Tibial artery (tissue), 4 donors: Measurements from ENCODE around the gene THADA.

Experiments used
- DNase-seq, 2 donors: peaks; one replicate each; pipeline ENCODE4 v3.0.0-alpha.2; 2019
- H3K27ac ChIP-seq, 2 donors: fragments of 200-600 bp; sonication (generic) in 1 of 2; 1 replicate in 1 of 2; 2 replicates in 1 of 2; pipeline ENCODE4 v1.5.1; 2018 to 2019; ENCODE audit warnings: mild to moderate bottlenecking in 1 of 2
- H3K27me3 ChIP-seq, 2 donors: fragments of 200-600 bp; sonication (generic) in 1 of 2; one replicate each; pipeline versions ENCODE4 v1.5.1 to v1.6.0; 2016 to 2019
- H3K36me3 ChIP-seq, 3 donors: fragments of 200-600 bp; sonication (generic) in 2 of 3; one replicate each; pipeline ENCODE4 v1.5.1; 2016 to 2019; ENCODE audit warnings: mild to moderate bottlenecking in 2 of 3
- H3K4me1 ChIP-seq, 4 donors: fragments of 200-600 bp; sonication (generic) in 2 of 4; 1 replicate in 3 of 4; 2 replicates in 1 of 4; pipeline ENCODE4 v1.5.1; 2016 to 2019
- H3K4me3 ChIP-seq, 2 donors: fragments of 200-600 bp; sonication (generic) in 1 of 2; 1 replicate in 1 of 2; 2 replicates in 1 of 2; pipeline ENCODE4 v1.5.1; 2018 to 2019; ENCODE audit warnings: mild to moderate bottlenecking in 2 of 2
- H3K9me3 ChIP-seq, 3 donors: fragments of 200-600 bp; sonication (generic) in 1 of 3; one replicate each; pipeline ENCODE4 v1.5.1; 2016 to 2019
- intact Hi-C: fragments of 100-400 bp; cut with DNase I; formaldehyde crosslinking; loops from one replicate; pipeline ENCODE4 v1.15.0; 2023; ENCODE audit warnings: low total_unique reads
- TF ChIP-seq, protein P1 (sequence below), 2 experiments: fragments of 200-600 bp in 1 of 2; fragments of 450-650 bp in 1 of 2; IDR thresholded peaks; one replicate each; pipeline ENCODE4 v1.5.1; 2017 to 2019; ENCODE audit warnings: antibody characterized with exemption in 2 of 2, mild to moderate bottlenecking in 1 of 2, moderate library complexity in 1 of 2

Gene THADA

DNA sequence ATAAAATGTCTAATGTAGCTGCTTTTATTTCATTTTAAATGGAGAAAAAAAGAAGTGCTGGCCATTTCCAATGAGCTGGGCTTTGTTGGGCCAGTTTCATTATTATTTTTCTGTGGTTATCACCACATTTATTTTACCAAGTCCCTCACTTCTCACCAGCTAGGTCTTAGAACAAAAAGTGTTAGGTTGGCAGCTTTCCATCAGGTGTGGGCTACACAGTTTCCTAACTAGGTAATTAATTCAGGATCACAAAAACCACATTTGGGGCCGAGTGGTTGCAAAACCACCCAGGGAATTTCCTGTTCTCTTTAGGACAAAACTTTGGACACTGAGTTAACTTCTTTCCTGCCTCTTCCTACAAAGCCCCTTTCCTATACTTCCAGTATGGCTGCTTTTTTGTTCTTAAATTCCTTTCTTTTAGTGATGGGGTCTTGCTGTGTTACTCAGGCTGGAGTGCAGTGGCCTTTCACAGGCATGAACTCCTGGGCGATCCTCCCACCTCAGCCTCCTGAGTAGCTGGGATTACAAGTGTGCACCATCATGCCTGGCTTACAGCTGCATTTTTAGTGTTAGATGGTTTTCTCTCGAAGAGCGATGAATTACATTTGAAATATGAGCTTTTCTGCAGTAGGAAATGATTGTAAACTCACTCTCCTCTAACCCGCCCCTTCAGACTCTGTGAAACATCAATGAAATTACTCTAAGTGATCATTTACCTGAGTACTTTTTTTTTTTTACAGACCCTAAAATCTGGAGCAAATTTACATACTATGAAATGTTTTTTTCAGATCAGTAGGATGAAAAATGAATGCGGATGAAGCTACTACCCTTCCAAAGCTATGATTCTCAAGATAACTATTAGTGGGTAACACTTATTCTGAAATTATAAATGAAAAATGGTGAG is 366.8 kb downstream of the THADA start:
- intact Hi-C loops = loop anchor here (5.0 to 10.0 kb wide), 4 partner anchors 154 to 308 kb away; no protein-coding TSS in a partner anchor
- H3K4me3 ChIP-seq = no peak overlapping the region
- H3K36me3 ChIP-seq = peaks cover 16 to 50% (median 31%) of the 10 kb centered on the region in 3 donors
- H3K27ac ChIP-seq = peak overlapping the region; percentile 96 to 99
- no peaks in the 10 kb centered on the region for H3K27me3 ChIP-seq
- DNase-seq = no peak
- no peaks in the 10 kb centered on the region for H3K9me3 ChIP-seq
- TF ChIP-seq, protein P1, sequence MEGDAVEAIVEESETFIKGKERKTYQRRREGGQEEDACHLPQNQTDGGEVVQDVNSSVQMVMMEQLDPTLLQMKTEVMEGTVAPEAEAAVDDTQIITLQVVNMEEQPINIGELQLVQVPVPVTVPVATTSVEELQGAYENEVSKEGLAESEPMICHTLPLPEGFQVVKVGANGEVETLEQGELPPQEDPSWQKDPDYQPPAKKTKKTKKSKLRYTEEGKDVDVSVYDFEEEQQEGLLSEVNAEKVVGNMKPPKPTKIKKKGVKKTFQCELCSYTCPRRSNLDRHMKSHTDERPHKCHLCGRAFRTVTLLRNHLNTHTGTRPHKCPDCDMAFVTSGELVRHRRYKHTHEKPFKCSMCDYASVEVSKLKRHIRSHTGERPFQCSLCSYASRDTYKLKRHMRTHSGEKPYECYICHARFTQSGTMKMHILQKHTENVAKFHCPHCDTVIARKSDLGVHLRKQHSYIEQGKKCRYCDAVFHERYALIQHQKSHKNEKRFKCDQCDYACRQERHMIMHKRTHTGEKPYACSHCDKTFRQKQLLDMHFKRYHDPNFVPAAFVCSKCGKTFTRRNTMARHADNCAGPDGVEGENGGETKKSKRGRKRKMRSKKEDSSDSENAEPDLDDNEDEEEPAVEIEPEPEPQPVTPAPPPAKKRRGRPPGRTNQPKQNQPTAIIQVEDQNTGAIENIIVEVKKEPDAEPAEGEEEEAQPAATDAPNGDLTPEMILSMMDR (IDR thresholded peaks at IDR 0.05) = no peak
- H3K4me1 ChIP-seq = peaks cover 0 to 22% (median 17%) of the 10 kb centered on the region in 4 donors

DNA sequence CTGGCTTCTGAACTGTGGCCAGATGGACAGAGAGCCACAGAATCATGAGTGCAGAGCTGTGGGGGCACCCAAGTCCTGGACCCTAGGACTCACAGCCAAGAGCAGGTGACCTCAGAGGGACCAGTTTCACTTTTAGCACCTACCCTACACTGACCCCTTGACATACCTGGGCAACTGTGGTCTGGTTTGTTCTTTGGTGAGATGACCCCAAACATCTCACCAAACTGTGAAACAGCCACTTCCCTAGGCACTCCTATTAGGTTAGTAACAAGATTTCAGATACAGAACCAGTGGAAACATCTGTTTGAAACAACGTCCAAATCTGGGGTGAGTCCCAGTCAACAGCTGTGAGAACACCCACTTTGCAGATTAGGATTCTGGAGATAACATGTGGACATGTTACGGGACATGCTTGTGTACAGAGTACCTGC is 367.5 kb downstream of the THADA start:
- peaks cover 0 to 22% (median 18%) of the 10 kb centered on the region in 4 donors for H3K4me1 ChIP-seq
- TF ChIP-seq, protein P1 (IDR thresholded peaks at IDR 0.05) = no peak
- H3K4me3 ChIP-seq = peak overlapping the region; percentile 87 to 89
- peaks cover 23 to 56% (median 38%) of the 10 kb centered on the region in 3 donors for H3K36me3 ChIP-seq
- H3K27me3 ChIP-seq = no peaks in the 10 kb centered on the region
- no peak for DNase-seq
- H3K9me3 ChIP-seq = no peaks in the 10 kb centered on the region
- intact Hi-C loops = loop anchor here (5.0 to 10.0 kb wide), 4 partner anchors 154 to 309 kb away; no protein-coding TSS in a partner anchor
- peak overlapping the region; percentile 96 to 99 for H3K27ac ChIP-seq

DNA sequence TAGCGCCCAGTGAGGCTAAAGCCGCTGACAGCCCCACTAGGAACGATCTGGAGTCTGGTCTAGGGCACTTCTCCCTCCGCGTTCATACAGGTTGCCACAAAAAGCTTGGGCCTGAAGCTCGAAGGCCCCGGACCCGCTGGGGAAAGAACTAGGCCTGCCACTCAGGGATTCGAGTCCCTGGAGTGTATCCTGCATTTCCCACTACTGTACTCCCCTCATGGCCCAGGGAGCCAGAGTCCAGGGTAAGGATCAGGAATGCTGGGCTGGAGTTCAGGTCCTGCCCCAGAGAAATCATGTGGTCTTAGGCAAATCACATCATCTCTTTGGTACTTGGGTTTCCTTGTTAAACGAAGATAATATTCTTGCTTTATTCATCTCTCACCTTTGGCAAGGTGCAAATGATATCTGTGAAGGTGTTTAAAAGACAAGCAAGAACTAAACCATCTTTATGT is 368.0 kb downstream of the THADA start:
- Histone ChIP-seq H3K4me3 (peak overlapping the region; percentile 87 to 89), H3K4me1 (peaks cover 0 to 25% (median 19%) of the 10 kb centered on the region in 4 donors), H3K27me3 (no peaks in the 10 kb centered on the region), H3K27ac (peak overlapping the region; percentile 96 to 99), H3K36me3 (peaks cover 28 to 61% (median 43%) of the 10 kb centered on the region in 3 donors), H3K9me3 (no peaks in the 10 kb centered on the region)
- TF ChIP-seq, protein P1 (IDR thresholded peaks at IDR 0.05) = no peak
- DNase-seq = no peak
- intact Hi-C loops = loop anchor here (2.0 to 10.0 kb wide), 5 partner anchors 153 to 309 kb away; no protein-coding TSS in a partner anchor

DNA sequence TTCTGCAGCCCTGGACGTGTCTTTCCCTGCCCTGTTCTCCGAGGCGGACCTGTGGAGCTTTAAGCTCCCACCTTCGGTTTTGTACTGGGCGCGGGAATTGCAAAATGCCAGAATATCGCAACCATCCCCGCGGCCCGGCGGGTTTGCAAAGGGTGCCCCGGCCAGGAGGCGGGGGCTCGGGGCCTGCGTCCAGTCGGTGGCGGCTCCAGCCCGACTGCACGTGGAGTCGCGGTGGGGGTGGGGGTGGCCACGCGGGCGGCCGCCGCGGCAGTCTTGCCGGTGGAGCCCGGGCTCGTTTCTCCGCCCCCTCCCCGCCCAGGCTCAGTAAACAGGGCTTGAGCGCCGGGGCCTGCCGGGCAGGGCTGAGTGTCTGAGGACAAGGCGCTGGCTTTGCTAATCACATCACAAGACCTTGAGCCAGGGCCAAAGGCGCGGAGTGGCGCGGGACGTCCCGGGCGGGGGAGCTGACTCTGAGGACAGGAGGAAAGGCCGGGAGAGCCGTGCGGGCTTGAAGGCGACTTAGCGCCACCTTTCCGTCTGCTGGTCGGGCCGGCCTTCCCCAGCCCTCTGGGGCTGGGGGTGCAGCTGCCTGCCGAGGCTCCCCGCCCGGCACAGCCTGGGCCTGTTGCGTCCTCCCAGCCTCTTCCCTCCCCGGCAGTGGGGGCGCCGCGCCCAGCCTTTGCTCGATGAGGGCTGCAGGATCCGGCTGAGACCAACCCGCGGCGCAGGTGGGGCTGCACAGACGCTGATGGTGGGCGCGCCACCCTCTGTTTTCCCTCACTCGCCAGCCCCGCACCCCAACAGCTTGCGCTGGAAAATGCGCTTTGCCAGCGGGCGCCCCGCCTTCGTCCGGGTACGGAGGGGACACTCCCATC is 368.6 kb downstream of the THADA start:
- peak overlapping the region; percentile 96 to 99 for H3K27ac ChIP-seq
- H3K36me3 ChIP-seq = peaks cover 32 to 57% (median 50%) of the 10 kb centered on the region in 3 donors
- H3K27me3 ChIP-seq = no peaks in the 10 kb centered on the region
- peaks cover 0 to 32% (median 20%) of the 10 kb centered on the region in 4 donors for H3K4me1 ChIP-seq
- H3K9me3 ChIP-seq = no peaks in the 10 kb centered on the region
- intact Hi-C loops = loop anchor here (2.0 to 10.0 kb wide), 5 partner anchors 152 to 310 kb away; no protein-coding TSS in a partner anchor
- TF ChIP-seq, protein P1 (IDR thresholded peaks at IDR 0.05) = peak; percentile 30 to 40
- peak; percentile 97 to 99 for DNase-seq
- H3K4me3 ChIP-seq = peak overlapping the region; percentile 87 to 89

DNA sequence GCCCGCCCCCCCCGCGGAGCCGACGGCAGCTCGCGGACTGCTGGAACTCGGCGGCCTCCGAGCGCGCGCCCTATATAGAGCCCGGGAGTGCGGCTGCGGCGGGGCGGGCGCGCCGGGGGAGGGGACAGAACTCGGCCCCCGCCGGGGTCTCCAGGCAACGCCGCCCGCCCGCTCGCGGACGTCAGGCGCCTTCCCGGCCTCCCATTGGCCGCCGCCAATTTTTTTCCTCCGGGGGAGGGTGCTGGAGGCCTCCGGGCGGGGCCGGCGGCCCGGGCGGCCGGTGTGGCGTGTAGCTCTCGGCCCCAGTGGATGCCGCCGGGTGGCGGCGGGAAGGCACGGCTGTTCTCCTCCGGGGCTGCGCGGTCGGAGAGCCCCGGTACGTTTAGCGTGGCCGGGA is 369.3 kb downstream of the THADA start, which contains the start of gene ZFP36L2:
Gene ZFP36L2 (minus strand): TSS at position 49 of the 397 bp plus-strand sequence. CDS start 291 bp downstream, outside the sequence.
- Histone ChIP-seq H3K4me3 (peak within 1 kb of the TSS; percentile 87 to 89), H3K27ac (peak within 1 kb of the TSS; percentile 96 to 99), H3K9me3 (no peaks in the 10 kb centered on the region), H3K4me1 (peaks cover 0 to 38% (median 23%) of the 10 kb centered on the region in 4 donors), H3K36me3 (peaks cover 32 to 54% (median 49%) of the 10 kb centered on the region in 3 donors), H3K27me3 (no peaks in the 10 kb centered on the region)
- intact Hi-C loops = loop anchor here (2.0 to 10.0 kb wide), 5 partner anchors 152 to 311 kb away; no protein-coding TSS in a partner anchor
- TF ChIP-seq, protein P1 (IDR thresholded peaks at IDR 0.05) = no peak
- DNase-seq = peak; percentile 93 to 98
